Neural progenitor cell (in vitro differentiated cells): ENCODE measurements around the gene PHRF1.

ENCODE experiments used
- CTCF ChIP-seq: fragments of 200-600 bp; sonication (generic); IDR thresholded peaks from 2 replicates; pipeline ENCODE4 v1.5.1; 2017; ENCODE audit warnings: antibody characterized with exemption, mild to moderate bottlenecking
- EZH2 ChIP-seq: fragments of 200-600 bp; sonication (generic); IDR thresholded peaks from 2 replicates; pipeline ENCODE4 v1.6.1; 2017; ENCODE audit warnings: antibody characterized with exemption, mild to moderate bottlenecking, moderate library complexity
- EZH2phosphoT487 ChIP-seq: fragments of 200-600 bp; sonication (generic); IDR thresholded peaks from 2 replicates; pipeline ENCODE4 v1.6.1; 2017; ENCODE audit warnings: antibody characterized with exemption

GRCh38 chr11:618856-619627 is 42.8 kb downstream of the PHRF1 start:
- TF ChIP-seq CTCF: no peak
- TF ChIP-seq EZH2: no peak
- no peak for TF ChIP-seq EZH2phosphoT487
